GM19328 (cell line): ENCODE measurements around the gene ZNF428.
"Not testable (repeated sequence)": the region's sequence is repeated elsewhere in the genome, so short reads cannot be mapped to it uniquely, and the experiment has no call there.

ENCODE experiments used
- ATAC-seq: cut with Tn5 transposase; IDR thresholded peaks from one replicate; pipeline ENCODE4 v1.9.1; 2021; ENCODE audit warnings: mild to moderate bottlenecking, moderate library complexity; ENCODE audit not compliant: unreplicated experiment

The ZNF428 gene

DNA sequence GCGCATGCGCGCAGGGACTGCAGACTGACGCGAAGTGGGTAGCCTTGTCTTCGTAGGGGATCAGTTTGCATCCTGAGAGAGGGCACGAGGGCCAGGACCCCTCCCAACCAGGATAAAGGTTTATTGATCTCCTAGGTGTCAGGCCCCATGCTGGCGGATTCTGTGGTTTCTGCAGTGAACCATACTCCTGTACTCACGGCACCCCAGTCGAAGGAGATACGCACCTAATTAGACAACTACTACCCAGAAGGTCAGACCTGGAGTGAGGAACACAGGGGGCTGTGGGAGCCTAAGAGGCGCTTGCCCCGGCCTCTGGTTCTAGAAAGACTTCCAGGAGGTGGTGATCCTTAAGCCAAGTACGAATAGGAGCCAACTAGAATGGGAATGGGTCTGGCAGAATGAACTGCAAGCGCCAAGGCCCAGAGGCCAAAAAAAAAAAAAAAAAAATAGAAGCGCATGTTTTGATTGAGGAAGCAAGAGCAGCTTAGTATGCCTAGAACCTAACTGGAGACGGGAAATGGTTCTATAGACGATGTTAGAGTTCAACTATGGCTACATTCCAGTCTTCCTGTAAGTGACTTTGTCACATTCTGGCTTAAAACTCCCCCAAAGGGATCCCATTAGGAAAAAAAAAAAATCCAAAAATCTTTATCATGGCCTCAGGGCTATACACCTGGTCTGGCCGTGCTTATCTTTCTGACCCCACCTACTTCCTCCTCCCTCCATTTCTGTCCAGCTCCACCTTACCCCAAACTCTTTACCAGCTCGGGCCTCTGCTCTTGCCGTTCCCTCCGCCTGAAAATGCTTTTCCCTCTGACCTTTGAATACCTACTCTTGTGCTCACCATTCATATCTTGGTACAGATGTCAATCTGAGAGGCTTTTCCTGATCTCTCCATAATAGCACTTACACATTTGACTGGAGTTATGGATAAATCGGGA lies 902 bp upstream of the ZNF428 start:
- no peak for ATAC-seq

DNA sequence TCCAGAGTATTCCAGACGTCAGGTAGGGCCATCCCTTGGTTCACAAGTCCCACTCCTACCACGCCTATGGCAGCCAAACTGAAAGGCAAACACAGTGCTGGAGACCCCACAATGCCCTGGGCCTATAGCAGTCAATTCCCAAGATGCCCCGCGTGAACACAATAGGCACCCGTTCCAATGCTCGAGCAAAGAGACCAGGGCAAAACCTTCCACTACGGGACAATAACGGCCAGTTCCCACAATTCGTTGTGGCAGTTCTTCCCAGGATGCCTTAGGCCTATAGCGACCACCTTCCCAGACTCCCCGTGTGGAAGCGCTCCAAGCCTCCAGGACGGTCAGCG lies 538 bp downstream of the ZNF428 start:
- ATAC-seq: peak; percentile 21

DNA sequence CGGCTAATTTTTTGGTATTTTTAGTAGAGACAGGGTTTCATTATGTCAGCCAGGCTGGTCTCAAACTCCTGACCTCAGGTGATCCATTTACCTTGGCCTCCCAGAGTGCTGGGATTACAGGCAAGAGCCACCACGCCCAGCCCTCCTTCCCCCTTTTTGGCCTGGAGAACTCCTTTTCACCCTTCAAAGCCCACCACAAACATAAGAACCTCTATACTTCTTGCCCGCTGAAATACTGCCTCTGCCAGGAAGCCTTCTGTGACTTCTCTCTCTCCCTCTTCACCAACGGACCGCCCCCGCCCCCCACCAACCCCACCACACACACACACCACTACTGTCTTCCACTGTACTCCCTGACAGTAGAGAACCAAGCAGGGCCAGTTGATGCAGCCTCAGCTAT lies 2.5 kb downstream of the ZNF428 start:
- ATAC-seq: no peak

DNA sequence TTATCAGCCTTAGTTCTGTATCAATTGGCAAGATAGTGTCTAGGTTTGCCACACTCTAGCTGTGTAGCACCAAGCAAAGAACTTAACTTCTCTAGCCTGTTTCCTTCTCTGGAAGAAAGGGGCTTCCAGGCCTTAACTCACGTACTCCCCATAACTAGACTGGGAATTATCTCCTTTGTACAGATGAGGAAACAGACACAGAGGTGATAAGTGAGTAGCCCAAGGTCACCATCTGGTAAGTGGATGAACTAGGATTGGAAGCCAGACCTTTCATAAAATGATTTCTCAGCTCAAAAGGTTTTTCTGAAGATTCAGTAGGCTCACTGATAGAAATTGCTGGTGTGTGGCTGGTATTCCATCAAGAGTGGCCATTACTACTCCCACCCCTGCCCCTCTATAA lies 3.1 kb downstream of the ZNF428 start:
- no peak for ATAC-seq

DNA sequence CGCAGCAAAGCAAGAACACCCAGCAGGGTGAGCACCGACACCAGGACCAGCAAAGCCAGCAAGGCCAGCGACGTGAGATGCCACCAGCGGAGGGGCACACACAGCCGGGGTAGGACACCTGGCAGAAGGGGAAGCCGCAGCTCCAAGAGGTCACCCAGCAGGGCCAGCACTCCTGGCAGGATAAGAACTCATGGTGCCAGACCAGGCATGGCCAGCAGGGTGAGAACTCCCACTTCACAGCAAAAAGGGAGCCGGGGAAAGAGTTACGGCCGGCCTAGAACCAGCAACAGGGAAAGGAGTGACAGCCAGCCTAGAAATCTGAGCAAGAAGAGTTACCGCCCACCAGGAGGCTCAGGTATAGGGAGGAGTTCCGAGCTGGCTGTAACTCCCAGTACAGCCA lies 7.1 kb downstream of the ZNF428 start:
- ATAC-seq: no peak

DNA sequence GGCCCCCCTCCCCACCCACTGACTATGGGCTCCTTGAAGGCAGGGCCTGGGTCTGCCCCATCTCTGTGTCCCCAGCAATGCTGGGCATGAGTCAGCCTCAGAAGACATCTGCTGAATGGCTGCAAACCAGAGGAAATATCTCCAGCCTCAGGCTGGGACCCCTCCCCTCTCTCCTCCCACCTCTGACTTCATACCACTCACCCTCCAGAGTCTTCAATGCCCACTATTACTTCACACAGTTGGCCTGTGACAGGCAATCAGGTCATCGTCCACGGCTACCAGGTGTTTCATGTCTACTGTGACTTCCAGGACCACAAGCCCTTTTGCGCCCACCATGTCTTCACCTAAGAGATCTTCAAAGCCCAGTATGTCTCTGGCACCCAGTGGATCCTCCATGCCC lies 7.6 kb downstream of the ZNF428 start, which contains the start of gene SRRM5:
SRRM5 (plus strand) TSS at position 301 of the 400 bp plus-strand sequence; CDS start at position 335, 34 bp downstream.
- ATAC-seq: no peak

DNA sequence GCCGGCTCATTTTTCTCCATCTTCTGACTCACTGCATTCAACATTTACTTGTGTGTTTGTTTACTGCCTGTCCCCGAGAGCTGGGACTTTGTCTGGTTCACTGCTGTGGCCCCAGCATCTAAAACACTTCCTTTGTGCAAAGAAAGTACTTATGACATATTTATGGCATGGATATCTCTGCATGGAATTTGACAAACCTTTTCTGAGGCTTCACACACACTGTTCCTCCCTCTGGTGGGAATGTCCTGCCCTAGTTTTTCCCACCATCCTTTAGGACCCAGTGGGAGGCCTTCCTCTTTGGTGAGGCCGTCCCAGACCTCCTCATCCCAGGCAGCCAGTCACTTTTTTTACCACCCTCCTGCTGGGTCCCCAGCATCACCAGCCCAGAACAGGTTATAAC lies 8.9 kb downstream of the ZNF428 start:
- no peak for ATAC-seq

DNA sequence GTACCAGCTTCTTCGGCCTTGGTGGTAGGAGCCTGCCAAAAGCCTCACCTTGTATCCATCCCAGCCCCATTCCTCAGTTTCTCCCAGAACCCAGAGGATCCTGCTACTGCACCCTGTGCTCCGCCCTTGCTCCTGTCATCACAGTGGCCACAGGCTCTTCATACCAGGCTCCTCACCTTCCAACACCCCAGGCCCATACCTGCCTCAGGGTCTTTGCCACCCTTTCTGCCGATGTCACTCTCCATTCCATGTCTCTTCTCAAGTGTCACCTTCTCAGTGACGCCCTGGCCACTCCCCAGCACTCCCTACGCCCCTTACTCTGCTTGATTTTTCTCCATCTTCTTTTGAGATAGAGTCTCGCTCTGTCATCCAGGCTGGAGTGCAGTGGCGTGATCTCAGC lies 9.6 kb downstream of the ZNF428 start:
- ATAC-seq: no peak

DNA sequence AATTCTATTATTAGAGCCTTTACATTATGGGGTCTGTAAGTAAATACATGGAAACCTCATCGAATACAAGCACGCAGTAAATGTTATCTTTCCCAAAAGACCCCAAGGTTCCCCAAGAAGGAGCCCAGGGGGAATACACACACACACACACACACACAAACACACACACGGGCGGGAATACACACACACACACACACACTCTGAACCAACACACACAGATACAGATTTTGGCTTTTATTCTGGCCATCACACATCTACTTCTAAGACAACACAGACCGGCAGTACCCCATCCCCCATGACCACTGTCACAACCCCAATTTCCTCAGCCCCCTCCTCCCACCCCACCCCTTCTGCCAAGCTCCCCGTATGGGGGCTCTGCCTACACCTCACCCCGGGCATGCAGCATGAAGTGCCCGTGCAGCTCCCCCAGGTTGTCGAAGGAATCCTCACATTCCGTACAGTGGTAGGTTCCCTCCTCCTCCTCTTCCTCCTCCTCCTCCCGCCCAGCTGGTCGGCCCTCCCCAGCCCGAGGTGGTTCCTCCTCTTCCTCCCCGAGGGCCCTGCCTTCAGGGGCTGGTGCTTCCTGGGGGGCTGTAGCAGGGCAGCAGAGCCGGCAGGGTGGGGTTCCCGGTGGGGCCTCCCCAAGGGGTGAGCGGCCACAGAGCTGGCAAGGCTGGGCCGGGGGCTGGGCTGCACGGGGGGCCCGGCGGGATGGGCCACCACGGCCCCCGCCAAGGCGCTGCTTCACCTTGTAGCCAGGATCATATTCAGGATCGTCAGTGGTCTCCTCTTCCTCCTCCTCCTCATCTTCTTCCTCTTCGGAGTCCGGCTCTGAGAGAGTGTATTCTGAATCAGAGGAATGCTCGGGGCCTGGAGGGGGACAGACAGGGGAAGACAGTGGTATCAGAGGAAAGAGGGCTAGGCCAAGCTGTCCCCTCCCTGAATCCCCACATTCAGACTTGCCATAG lies 11.9 kb downstream of the ZNF428 start:
- no peak for ATAC-seq

DNA sequence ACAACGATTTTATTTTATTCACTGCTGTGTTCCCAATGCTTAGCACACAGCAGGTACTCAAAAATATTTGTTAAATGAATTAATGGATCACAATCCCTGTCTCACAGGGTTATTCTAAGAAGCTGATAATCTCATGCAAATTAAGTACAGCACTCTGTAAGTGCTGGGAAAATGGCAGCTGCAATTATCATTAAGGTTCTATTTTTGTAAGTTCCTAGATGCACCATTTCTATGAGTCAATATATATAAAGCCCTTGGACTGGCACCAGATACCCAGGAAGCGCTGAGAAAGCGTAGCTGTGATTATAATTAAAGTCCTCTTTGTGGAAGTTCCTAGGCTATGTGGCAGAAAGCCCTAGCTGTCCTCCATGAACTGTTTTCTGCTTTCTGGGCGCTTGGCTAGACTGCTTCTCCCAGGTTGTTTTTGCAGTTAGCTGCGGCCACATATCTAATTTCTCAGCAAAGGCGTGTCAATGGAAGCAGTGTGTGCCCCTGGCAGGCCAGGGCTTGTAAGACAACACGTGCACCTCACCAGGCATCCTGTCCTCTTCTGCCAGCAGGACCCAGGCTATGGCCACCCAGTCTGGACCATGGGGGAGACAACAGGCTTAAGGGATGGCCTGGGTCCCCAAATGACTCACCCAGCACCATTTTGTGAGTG lies 12.7 kb downstream of the ZNF428 start:
- ATAC-seq: no peak

DNA sequence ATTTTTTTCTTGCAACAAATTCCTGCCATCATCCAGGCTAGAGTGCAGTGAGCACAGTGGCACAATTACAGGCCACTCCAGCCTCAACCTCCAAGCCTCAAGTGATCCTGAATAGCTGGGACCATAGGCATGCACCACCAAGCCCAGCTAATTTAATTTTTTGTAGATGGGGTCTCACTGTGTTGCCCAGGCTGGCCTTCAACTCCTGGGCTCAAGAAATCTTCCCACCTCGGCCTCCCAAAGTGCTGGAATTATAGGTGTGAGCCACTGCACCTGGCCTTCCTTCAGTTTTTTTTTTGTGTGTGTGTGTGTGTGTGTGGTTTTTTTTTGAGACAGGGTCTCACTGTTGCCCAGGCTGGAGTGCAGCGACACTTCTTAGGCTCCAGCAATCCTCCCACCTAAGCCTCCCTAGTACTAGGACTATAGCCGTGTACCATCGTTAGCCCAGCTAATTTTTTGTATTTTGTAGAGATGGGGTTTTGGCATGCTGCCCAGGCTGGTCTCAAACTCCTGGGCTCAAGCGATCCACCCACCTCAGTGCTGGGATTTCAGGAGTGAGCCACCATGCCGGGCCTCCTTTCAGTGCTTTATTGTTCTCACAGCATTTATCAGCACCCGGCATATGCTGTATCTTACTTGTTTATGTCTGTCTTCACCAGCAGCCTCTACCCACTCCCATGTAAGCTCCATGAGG lies 13.4 kb downstream of the ZNF428 start:
- no peak for ATAC-seq

DNA sequence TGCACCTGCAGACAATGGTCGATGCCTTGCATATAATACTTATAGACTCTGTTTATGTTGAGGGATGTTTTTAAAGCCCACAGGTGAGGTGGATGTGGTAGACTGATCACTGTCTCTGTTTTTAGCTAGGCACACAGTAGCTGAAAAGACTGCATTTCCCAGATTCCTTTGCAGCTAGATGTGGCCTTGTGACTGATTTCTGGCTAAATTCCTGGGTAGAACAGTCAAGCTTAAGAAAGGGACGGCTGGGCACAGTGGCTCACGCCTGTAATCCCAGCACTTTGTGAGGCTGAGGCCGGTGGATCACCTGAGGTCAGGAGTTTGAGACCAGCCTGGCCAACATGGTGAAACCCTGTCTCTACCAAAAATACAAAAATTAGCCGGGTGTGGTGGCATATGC lies 19.1 kb downstream of the ZNF428 start:
- ATAC-seq: not testable (repeated sequence)

DNA sequence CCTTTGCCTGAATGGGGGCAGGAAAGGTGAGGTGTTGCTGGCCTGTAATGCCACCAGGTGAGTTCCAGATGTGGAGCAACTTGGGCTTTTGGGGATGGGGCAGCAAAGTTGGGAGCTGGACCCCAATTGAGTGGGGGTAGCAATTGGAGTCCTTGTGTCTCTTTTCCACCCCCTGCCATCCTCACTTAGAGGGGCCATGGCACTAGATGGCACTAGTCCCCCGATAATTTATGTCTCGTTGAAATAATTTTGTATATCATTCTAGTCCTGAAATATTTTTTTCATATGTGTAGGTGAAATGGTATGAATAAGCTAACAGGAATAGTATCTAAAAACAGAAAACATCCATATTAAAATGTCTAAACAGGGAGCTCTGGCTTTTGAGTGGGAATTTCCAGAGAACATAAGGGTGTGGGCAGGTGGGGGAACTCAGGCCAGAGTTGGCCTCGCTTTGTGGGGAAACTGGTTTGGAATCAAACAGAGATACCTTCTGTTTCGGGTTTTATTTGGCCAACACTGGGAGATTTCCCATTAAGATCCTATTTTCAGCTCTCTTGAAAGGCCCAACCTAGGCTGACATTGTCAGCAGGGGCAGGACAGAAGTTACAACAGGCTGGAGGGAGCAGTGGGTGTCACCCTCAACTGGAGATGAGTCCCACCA lies 19.7 kb downstream of the ZNF428 start:
- ATAC-seq: no peak

DNA sequence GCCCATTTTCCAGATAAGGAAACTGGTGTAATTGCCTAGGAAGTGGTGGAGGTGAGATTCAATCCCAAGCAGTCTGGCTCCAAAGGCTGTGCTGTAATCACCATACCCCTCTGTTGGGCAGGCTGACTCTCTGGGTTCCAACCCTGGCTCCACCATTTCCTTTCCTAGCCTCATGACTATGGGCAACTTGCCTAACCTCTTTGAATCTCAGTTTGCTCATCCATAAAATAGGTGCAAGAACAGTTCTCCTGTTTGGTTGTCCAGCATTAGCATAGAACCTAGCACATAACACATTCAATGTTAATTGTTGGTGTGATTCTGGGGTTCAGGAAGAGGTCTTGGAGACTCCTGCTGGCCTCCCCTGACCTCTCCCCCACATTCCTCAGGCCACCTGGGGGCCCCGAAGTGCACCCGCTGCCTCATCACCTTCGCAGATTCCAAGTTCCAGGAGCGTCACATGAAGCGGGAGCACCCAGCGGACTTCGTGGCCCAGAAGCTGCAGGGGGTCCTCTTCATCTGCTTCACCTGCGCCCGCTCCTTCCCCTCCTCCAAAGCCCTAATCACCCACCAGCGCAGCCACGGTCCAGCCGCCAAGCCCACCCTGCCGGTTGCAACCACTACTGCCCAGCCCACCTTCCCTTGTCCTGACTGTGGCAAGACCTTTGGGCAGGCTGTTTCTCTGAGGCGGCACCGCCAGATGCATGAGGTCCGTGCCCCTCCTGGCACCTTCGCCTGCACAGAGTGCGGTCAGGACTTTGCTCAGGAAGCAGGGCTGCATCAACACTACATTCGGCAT lies 20.8 kb downstream of the ZNF428 start:
- no peak for ATAC-seq

DNA sequence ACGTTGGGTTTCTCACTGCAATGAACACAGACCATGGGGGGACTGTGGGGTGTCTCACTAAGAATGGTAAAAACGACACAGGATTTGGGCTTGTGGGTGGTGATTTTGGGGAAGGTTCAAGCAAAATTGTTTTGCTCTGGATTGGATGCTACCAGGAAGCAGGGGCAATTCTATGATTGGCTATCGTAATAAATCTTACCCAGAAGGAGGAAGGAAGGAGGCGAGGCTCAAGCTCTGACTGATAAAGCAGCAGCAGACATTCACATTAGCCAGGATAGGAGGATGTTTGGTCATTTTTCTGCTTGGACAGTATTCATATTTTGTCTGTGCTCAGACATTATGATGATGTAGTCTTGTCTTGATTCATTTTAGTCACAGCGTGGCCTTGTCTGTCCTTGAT lies 21.6 kb downstream of the ZNF428 start:
- no peak for ATAC-seq

DNA sequence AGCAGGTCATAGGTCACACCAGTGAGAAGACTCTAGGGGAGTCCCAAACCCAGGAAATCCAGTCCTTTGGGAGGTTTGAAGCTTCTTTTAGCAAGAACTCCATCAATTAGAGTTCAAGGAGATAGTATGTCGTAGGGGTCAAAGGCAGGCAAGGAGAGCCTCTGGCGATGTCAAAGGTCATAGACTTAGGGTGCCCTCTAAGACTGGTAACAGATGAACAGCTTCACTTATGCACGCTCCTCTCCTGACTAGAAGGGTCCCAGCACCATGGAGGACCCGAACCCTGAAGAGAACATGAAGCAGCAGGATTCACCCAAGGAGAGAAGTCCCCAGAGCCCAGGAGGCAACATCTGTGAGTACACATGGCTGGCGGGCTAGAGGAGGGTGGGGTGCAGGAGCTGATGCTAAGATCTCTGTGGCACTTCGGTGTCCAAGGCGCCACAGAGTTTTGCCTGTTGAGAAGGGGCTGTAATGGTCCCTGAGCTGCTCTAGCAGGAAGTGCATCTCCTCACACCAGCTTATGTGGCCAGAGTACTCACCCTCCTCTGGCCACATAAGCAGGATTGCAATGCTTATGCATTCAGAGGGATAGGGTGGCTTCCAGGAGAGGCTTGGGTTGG lies 22.5 kb downstream of the ZNF428 start:
- ATAC-seq: no peak

DNA sequence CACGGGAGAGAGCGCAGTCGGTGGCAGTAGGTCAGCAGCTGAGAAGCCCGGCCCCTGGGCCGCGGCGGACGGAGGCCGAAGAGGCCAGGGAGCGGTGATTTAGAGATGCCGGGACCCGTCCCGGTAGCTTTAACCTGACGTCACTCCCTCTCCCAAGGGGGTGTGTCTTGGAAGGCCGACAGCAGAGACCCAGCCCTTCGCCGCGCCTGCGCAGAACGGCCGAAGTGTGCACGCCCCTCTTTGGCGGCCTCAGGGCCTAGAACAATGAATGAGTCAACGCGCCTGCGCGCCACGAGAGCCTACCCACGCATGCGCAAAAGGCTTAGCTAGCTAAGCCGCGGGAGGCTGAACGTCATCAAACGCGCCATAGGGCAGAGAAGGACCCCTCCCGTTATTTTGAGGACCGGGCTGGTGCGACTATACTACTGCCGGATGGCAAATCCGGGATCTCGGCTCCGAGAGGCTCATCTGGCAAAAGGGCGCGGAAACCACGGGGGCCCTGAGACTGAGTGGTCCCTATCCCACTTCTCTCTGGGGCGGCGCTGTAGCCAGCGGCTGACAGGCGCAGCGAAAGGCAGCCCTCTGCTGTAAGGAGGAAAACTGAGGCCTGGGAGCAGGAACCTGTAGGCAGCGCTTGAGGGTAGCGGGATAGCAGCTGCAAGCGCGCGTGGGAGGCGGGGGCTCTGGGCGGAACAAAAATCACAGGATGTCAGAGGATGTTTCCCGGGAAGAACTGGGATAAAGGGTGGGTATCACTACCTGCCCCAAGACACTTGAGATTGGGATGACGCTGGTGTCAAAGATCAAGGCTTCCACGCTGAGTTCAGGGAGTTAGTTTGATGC lies 23.2 kb downstream of the ZNF428 start, which contains the start of the genes IRGQ and ZNF576:
IRGQ (minus strand) TSS at position 136 of the 843 bp plus-strand sequence. CDS start 796 bp downstream, outside the sequence.
ZNF576 (plus strand) TSS at position 597 of the 843 bp plus-strand sequence. CDS start 514 bp downstream, outside the sequence.
- ATAC-seq: peak; percentile 82

DNA sequence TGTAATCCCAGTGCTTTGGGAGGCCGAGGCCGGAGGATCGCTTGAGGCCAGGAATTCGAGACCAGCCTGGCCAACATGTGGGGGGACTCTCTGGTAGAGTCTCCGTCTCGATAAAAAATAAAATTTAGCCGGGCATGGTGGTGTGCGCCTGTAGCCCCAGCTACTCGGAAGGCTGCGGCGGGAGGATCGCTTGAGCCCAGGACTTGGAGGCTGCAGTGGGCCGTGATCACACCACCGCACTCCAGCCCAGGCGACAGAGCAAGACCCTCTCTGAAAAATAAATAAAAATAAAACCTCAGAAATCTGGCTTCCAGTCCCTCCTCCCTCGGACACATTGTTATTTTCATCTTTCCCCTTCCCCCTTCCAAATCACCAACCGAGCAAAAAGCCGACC lies 23.8 kb downstream of the ZNF428 start:
- ATAC-seq: peak; percentile 4
